T-helper 2 cell treated with Interferon-gamma antibody and Interleukin-4, amounts not matched to agents 5 μg/mL and 100 μg/mL, for 36 hours (primary cell): ENCODE data around the gene KCTD12.

Source experiments
- DNase-seq: peaks from one replicate; pipeline ENCODE4 v3.0.0; 2021; ENCODE audit warnings: low spot score
- H3K27ac Mint-ChIP-seq: one replicate; pipeline ENCODE4 v1.8.0; 2021; ENCODE audit warnings: mild to moderate bottlenecking, mixed read lengths
- H3K27me3 Mint-ChIP-seq: one replicate; pipeline ENCODE4 v1.8.0; 2021; ENCODE audit warnings: low read depth, mixed read lengths
- H3K36me3 Mint-ChIP-seq: one replicate; pipeline ENCODE4 v1.8.0; 2021; ENCODE audit warnings: low read depth, mixed read lengths
- H3K4me1 Mint-ChIP-seq: one replicate; pipeline ENCODE4 v1.8.0; 2021; ENCODE audit warnings: low read depth, mixed read lengths
- H3K4me3 Mint-ChIP-seq: one replicate; pipeline ENCODE4 v1.8.0; 2022; ENCODE audit warnings: mild to moderate bottlenecking, moderate library complexity, mixed read lengths
- H3K9me3 Mint-ChIP-seq: one replicate; pipeline ENCODE4 v1.8.0; 2021; ENCODE audit warnings: mixed read lengths

KCTD12 gene

GRCh38 chr13:76832258-76832988 is 53.8 kb downstream of the KCTD12 start:
- H3K9me3 Mint-ChIP-seq = no peaks in the 10 kb centered on the region
- no peaks in the 10 kb centered on the region for H3K36me3 Mint-ChIP-seq
- peaks cover 4% of the 10 kb centered on the region for H3K4me1 Mint-ChIP-seq
- no peak overlapping the region for H3K27ac Mint-ChIP-seq
- no peak overlapping the region for H3K4me3 Mint-ChIP-seq
- DNase-seq = no peak
- peaks cover 3% of the 10 kb centered on the region for H3K27me3 Mint-ChIP-seq

GRCh38 chr13:76830805-76831204 is 55.4 kb downstream of the KCTD12 start:
- Mint-ChIP-seq H3K9me3 (no peaks in the 10 kb centered on the region), H3K36me3 (no peaks in the 10 kb centered on the region), H3K4me1 (peaks cover 4% of the 10 kb centered on the region), H3K27me3 (peaks cover 3% of the 10 kb centered on the region), H3K4me3 (no peak overlapping the region), H3K27ac (no peak overlapping the region)
- DNase-seq = no peak
